GM12878 (cell line): ENCODE data around the gene HNRNPU.

ENCODE experiments used
- BHLHE40 ChIP-seq, 2 experiments: fragments of 450-650 bp in 1 of 2; IDR thresholded peaks; 2 replicates each; pipeline ENCODE4 v1.6.1; 2011 to 2017; ENCODE audit warnings: low read depth in 2 of 2, borderline replicate concordance in 1 of 2, improper control_type of control experiment in 1 of 2, low read length in 1 of 2, mild to moderate bottlenecking in 1 of 2
- EZH2 ChIP-seq: IDR thresholded peaks from 2 replicates; pipeline ENCODE4 v1.6.1; 2012; ENCODE audit warnings: low read depth, mild to moderate bottlenecking, control low read depth, inconsistent platforms, low read length, borderline replicate concordance; ENCODE audit not compliant: control insufficient read depth
- NFYB ChIP-seq: IDR thresholded peaks from 2 replicates; pipeline ENCODE4 v1.6.1; 2011; ENCODE audit warnings: low read depth, mild to moderate bottlenecking, low read length, improper control_type of control experiment, moderate library complexity; ENCODE audit not compliant: insufficient read depth
- NR2C2 ChIP-seq: IDR thresholded peaks from 2 replicates; pipeline ENCODE4 v1.6.1; 2011; ENCODE audit warnings: borderline replicate concordance, low read depth; ENCODE audit not compliant: control insufficient read depth, insufficient read length
- NRF1 ChIP-seq: conservative IDR thresholded peaks from 2 replicates; pipeline ENCODE4 v1.6.1; 2011; ENCODE audit warnings: mild to moderate bottlenecking, low read depth, low read length, improper control_type of control experiment
- POLR2AphosphoS5 ChIP-seq: IDR thresholded peaks from 2 replicates; pipeline ENCODE4 v1.6.1; 2011; ENCODE audit warnings: mild to moderate bottlenecking, low read length, inconsistent platforms
- SKIL ChIP-seq: fragments of 450-650 bp; IDR thresholded peaks from 2 replicates; pipeline ENCODE4 v1.6.1; 2017; ENCODE audit warnings: mild to moderate bottlenecking, low read depth, inconsistent platforms; ENCODE audit not compliant: poor library complexity, severe bottlenecking
- TCF12 ChIP-seq: IDR thresholded peaks from 2 replicates; pipeline ENCODE4 v1.6.1; 2011; ENCODE audit warnings: low read depth, mild to moderate bottlenecking, low read length
- ZNF274 ChIP-seq: IDR thresholded peaks from one replicate; pipeline ENCODE4 v1.8.0; 2011; ENCODE audit not compliant: insufficient read length, insufficient read depth
- TF ChIP-seq, protein P1 (sequence below), 3 experiments: IDR thresholded peaks in 2 of 3; conservative IDR thresholded peaks in 1 of 3; 2 replicates each; pipeline ENCODE4 v1.5.1; 2011; ENCODE audit warnings: low read depth in 3 of 3, low read length in 3 of 3, mild to moderate bottlenecking in 3 of 3, control low read depth in 2 of 3, moderate library complexity in 2 of 3, inconsistent platforms in 1 of 3, mixed read lengths in 1 of 3; ENCODE audit not compliant: control insufficient read depth in 2 of 3, insufficient read depth in 1 of 3; ENCODE audit errors: extremely low read depth in 1 of 3
- TF ChIP-seq, protein P2 (sequence below): IDR thresholded peaks from 2 replicates; pipeline ENCODE4 v1.6.1; 2012; ENCODE audit warnings: low read length, inconsistent platforms

- TF ChIP-seq, protein P1, sequence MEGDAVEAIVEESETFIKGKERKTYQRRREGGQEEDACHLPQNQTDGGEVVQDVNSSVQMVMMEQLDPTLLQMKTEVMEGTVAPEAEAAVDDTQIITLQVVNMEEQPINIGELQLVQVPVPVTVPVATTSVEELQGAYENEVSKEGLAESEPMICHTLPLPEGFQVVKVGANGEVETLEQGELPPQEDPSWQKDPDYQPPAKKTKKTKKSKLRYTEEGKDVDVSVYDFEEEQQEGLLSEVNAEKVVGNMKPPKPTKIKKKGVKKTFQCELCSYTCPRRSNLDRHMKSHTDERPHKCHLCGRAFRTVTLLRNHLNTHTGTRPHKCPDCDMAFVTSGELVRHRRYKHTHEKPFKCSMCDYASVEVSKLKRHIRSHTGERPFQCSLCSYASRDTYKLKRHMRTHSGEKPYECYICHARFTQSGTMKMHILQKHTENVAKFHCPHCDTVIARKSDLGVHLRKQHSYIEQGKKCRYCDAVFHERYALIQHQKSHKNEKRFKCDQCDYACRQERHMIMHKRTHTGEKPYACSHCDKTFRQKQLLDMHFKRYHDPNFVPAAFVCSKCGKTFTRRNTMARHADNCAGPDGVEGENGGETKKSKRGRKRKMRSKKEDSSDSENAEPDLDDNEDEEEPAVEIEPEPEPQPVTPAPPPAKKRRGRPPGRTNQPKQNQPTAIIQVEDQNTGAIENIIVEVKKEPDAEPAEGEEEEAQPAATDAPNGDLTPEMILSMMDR (IDR thresholded peaks at IDR 0.05 in 2 of 3, conservative IDR thresholded peaks at IDR 0.05 in 1 of 3; ENCODE audit: control insufficient read depth in 2 of 3, extremely low read depth in 1 of 3, insufficient read depth in 1 of 3, low read depth in 3 of 3, low read length in 3 of 3): no peak
- TF ChIP-seq NFYB: no peak
- no peak for TF ChIP-seq NR2C2
- TF ChIP-seq BHLHE40 (IDR thresholded peaks at IDR 0.05; ENCODE audit: borderline replicate concordance in 1 of 2, low read depth in 2 of 2, low read length in 1 of 2): no peak
- TF ChIP-seq ZNF274: no peak
- no peak for TF ChIP-seq EZH2
- TF ChIP-seq POLR2AphosphoS5: no peak
- no peak for TF ChIP-seq TCF12
- TF ChIP-seq, protein P2, sequence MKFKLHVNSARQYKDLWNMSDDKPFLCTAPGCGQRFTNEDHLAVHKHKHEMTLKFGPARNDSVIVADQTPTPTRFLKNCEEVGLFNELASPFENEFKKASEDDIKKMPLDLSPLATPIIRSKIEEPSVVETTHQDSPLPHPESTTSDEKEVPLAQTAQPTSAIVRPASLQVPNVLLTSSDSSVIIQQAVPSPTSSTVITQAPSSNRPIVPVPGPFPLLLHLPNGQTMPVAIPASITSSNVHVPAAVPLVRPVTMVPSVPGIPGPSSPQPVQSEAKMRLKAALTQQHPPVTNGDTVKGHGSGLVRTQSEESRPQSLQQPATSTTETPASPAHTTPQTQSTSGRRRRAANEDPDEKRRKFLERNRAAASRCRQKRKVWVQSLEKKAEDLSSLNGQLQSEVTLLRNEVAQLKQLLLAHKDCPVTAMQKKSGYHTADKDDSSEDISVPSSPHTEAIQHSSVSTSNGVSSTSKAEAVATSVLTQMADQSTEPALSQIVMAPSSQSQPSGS: no peak
- TF ChIP-seq SKIL: no peak
- no peak for TF ChIP-seq NRF1
Measured at GRCh38 chr1:244878681-244879080, 14.3 kb upstream of the HNRNPU start.
